Mesendoderm (in vitro differentiated cells): ENCODE results near the gene CASZ1.

Experiments
- DNase-seq: peaks from one replicate; pipeline ENCODE4 v3.0.0; 2013
- H2AK5ac ChIP-seq: 2 replicates; pipeline ENCODE4 v1.6.1; 2013; ENCODE audit warnings: low read length, inconsistent platforms
- H2BK120ac ChIP-seq: 2 replicates; pipeline ENCODE4 v1.6.1; 2013; ENCODE audit warnings: low read depth, mild to moderate bottlenecking, low read length, moderate library complexity, mixed read lengths
- H2BK15ac ChIP-seq: replicated peaks from 2 replicates; pipeline ENCODE4 v1.6.1; 2013; ENCODE audit warnings: low read depth, mild to moderate bottlenecking, moderate library complexity
- H2BK5ac ChIP-seq: 2 replicates; pipeline ENCODE4 v1.6.1; 2013; ENCODE audit warnings: low read length, inconsistent platforms
- H3K18ac ChIP-seq: 2 replicates; pipeline ENCODE4 v1.6.1; 2013; ENCODE audit warnings: mild to moderate bottlenecking, low read length, mixed read lengths
- H3K23ac ChIP-seq: one replicate; pipeline ENCODE4 v1.6.1; 2013; ENCODE audit warnings: low read length
- H3K27ac ChIP-seq: 2 replicates; pipeline ENCODE4 v1.5.1; 2013; ENCODE audit warnings: low read depth, mild to moderate bottlenecking, inconsistent platforms, low read length, moderate library complexity
- H3K27me3 ChIP-seq: 2 replicates; pipeline ENCODE4 v1.6.1; 2013; ENCODE audit warnings: low read length, control low read depth, mild to moderate bottlenecking, inconsistent platforms; ENCODE audit not compliant: insufficient read depth, poor library complexity
- H3K36me3 ChIP-seq: 2 replicates; pipeline ENCODE4 v1.6.1; 2013; ENCODE audit warnings: low read length, inconsistent platforms; ENCODE audit not compliant: control insufficient read depth, insufficient read depth
- H3K4ac ChIP-seq: one replicate; pipeline ENCODE4 v1.6.1; 2013; ENCODE audit warnings: low read depth, mild to moderate bottlenecking, low read length, moderate library complexity
- H3K4me1 ChIP-seq: 2 replicates; pipeline ENCODE4 v1.6.1; 2013; ENCODE audit warnings: low read depth, low read length, inconsistent platforms; ENCODE audit not compliant: control insufficient read depth
- H3K4me2 ChIP-seq: 2 replicates; pipeline ENCODE4 v1.6.1; 2013; ENCODE audit warnings: low read length
- H3K4me3 ChIP-seq: 2 replicates; pipeline ENCODE4 v1.5.1; 2013; ENCODE audit warnings: mild to moderate bottlenecking, low read length
- H3K56ac ChIP-seq: one replicate; pipeline ENCODE4 v1.6.1; 2013; ENCODE audit warnings: low read length
- H3K79me1 ChIP-seq: 2 replicates; pipeline ENCODE4 v1.6.1; 2013; ENCODE audit warnings: low read length, inconsistent platforms
- H3K79me2 ChIP-seq: 2 replicates; pipeline ENCODE4 v1.6.1; 2013; ENCODE audit warnings: mild to moderate bottlenecking, low read length; ENCODE audit not compliant: control insufficient read depth, insufficient read depth
- H3K9ac ChIP-seq: 2 replicates; pipeline ENCODE4 v1.6.1; 2013; ENCODE audit warnings: low read length, inconsistent platforms
- H4K5ac ChIP-seq: one replicate; pipeline ENCODE4 v1.6.1; 2013; ENCODE audit warnings: low read length
- H4K8ac ChIP-seq: one replicate; pipeline ENCODE4 v1.6.1; 2013; ENCODE audit warnings: low read depth, mild to moderate bottlenecking, control low read depth, low read length, moderate library complexity
- WGBS: extraction: QIAGEN DNeasy Blood & Tissue Kit; methylation state at CpG from one replicate; pipeline ENCODE4 v1.1.7; 2013; ENCODE audit warnings: low lambda C conversion rate, missing lambda C conversion rate; ENCODE audit not compliant: insufficient coverage; ENCODE audit errors: extremely low coverage; 5-methylcytosine and 5-hydroxymethylcytosine counted together

Gene CASZ1

GRCh38 chr1:10620776-10621175 is 175.7 kb downstream of the CASZ1 start:
- no peak overlapping the region for H3K4ac ChIP-seq

GRCh38 chr1:10617931-10618885 is 178.2 kb downstream of the CASZ1 start:
- Histone ChIP-seq H2BK5ac (no peak overlapping the region), H2BK120ac (no peak overlapping the region), H3K9ac (no peak overlapping the region), H3K36me3 (no peaks in the 10 kb centered on the region), H4K8ac (no peak overlapping the region), H2AK5ac (no peak overlapping the region), H3K4ac (no peak overlapping the region), H3K79me2 (no peaks in the 10 kb centered on the region), H3K23ac (no peak overlapping the region), H3K4me1 (peaks cover 3% of the 10 kb centered on the region), H3K56ac (no peak overlapping the region), H3K4me2 (no peak overlapping the region), H3K18ac (no peak overlapping the region), H2BK15ac (no peak overlapping the region), H3K27ac (no peak overlapping the region), H3K79me1 (no peaks in the 10 kb centered on the region), H3K27me3 (no peaks in the 10 kb centered on the region), H4K5ac (no peak overlapping the region), H3K4me3 (no peak overlapping the region)
- WGBS = no CpG with 5 or more reads among the region's 23 CpGs
- DNase-seq = no peak

More at GRCh38 chr1:10620776-10621175, 175.7 kb downstream of the CASZ1 start:
- no peak overlapping the region for H4K5ac ChIP-seq
- H4K8ac ChIP-seq = no peak overlapping the region
- H3K18ac ChIP-seq = no peak overlapping the region
- H2BK120ac ChIP-seq = no peak overlapping the region
- no peak overlapping the region for H2BK15ac ChIP-seq
- H3K56ac ChIP-seq = no peak overlapping the region
- H3K27me3 ChIP-seq = no peaks in the 10 kb centered on the region
- H3K79me1 ChIP-seq = no peaks in the 10 kb centered on the region
- H2BK5ac ChIP-seq = no peak overlapping the region
- H2AK5ac ChIP-seq = no peak overlapping the region
- H3K36me3 ChIP-seq = no peaks in the 10 kb centered on the region
- no peak overlapping the region for H3K4me3 ChIP-seq
- no peaks in the 10 kb centered on the region for H3K79me2 ChIP-seq
- H3K23ac ChIP-seq = no peak overlapping the region
- H3K4me2 ChIP-seq = no peak overlapping the region
- no peak for DNase-seq
- peaks cover 3% of the 10 kb centered on the region for H3K4me1 ChIP-seq
- no CpG with 5 or more reads among the region's 12 CpGs for WGBS
- no peak overlapping the region for H3K9ac ChIP-seq
- no peak overlapping the region for H3K27ac ChIP-seq

GRCh38 chr1:10617318-10617717 is 179.1 kb downstream of the CASZ1 start:
- WGBS = no CpG with 5 or more reads among the region's 5 CpGs
- Histone ChIP-seq H3K79me2 (no peaks in the 10 kb centered on the region), H3K4ac (no peak overlapping the region), H2BK15ac (no peak overlapping the region), H3K23ac (no peak overlapping the region), H3K36me3 (no peaks in the 10 kb centered on the region), H2AK5ac (no peak overlapping the region), H3K9ac (no peak overlapping the region), H2BK5ac (no peak overlapping the region), H3K56ac (no peak overlapping the region), H3K79me1 (no peaks in the 10 kb centered on the region), H3K4me1 (peaks cover 3% of the 10 kb centered on the region), H3K4me2 (no peak overlapping the region), H3K4me3 (no peak overlapping the region), H3K27ac (no peak overlapping the region), H3K27me3 (no peaks in the 10 kb centered on the region), H4K5ac (no peak overlapping the region), H3K18ac (no peak overlapping the region), H2BK120ac (no peak overlapping the region), H4K8ac (no peak overlapping the region)
- DNase-seq = no peak

GRCh38 chr1:10616696-10617095 is 179.8 kb downstream of the CASZ1 start:
- H3K4me2 ChIP-seq = no peak overlapping the region
- DNase-seq = no peak
- no peak overlapping the region for H3K56ac ChIP-seq
- H3K23ac ChIP-seq = no peak overlapping the region
- H2AK5ac ChIP-seq = no peak overlapping the region
- no peaks in the 10 kb centered on the region for H3K36me3 ChIP-seq
- no peaks in the 10 kb centered on the region for H3K27me3 ChIP-seq
- H3K79me2 ChIP-seq = no peaks in the 10 kb centered on the region
- no peak overlapping the region for H3K18ac ChIP-seq
- no peak overlapping the region for H3K4ac ChIP-seq
- H4K5ac ChIP-seq = no peak overlapping the region
- H4K8ac ChIP-seq = no peak overlapping the region
- WGBS = no CpG with 5 or more reads among the region's 15 CpGs
- H3K79me1 ChIP-seq = no peaks in the 10 kb centered on the region
- no peak overlapping the region for H3K4me3 ChIP-seq
- no peak overlapping the region for H3K9ac ChIP-seq
- no peak overlapping the region for H3K27ac ChIP-seq
- no peak overlapping the region for H2BK120ac ChIP-seq
- no peak overlapping the region for H2BK15ac ChIP-seq
- no peak overlapping the region for H2BK5ac ChIP-seq
- peaks cover 3% of the 10 kb centered on the region for H3K4me1 ChIP-seq

GRCh38 chr1:10615932-10616671 is 180.3 kb downstream of the CASZ1 start:
- Histone ChIP-seq H3K4me3 (no peak overlapping the region), H3K23ac (no peak overlapping the region), H3K56ac (peak overlapping the region; percentile 25), H3K36me3 (no peaks in the 10 kb centered on the region), H3K18ac (no peak overlapping the region), H2BK120ac (no peak overlapping the region), H3K79me1 (no peaks in the 10 kb centered on the region), H3K4me1 (peaks cover 3% of the 10 kb centered on the region), H4K5ac (no peak overlapping the region), H2BK5ac (no peak overlapping the region), H2BK15ac (no peak overlapping the region), H3K9ac (no peak overlapping the region), H3K27ac (no peak overlapping the region), H4K8ac (no peak overlapping the region), H3K27me3 (no peaks in the 10 kb centered on the region), H2AK5ac (no peak overlapping the region), H3K4me2 (no peak overlapping the region), H3K4ac (no peak overlapping the region), H3K79me2 (no peaks in the 10 kb centered on the region)
- no peak for DNase-seq
- WGBS = no CpG with 5 or more reads among the region's 27 CpGs
